Fibroblast of skin of abdomen (primary cell): ENCODE data around the gene TRIM28.

Source experiments
- DNase-seq: peaks from one replicate; pipeline ENCODE4 v3.0.0-alpha.2; 2013

Gene TRIM28

GRCh38 chr19:58579473-58580142 lies 35.7 kb downstream of the TRIM28 start:
- no peak for DNase-seq

GRCh38 chr19:58581227-58582141 lies 37.6 kb downstream of the TRIM28 start:
- peak; percentile 85 for DNase-seq

GRCh38 chr19:58582985-58583384 lies 39.1 kb downstream of the TRIM28 start:
- DNase-seq, result no peak

GRCh38 chr19:58584498-58585441 lies 40.9 kb downstream of the TRIM28 start:
- DNase-seq, result no peak

- DNase-seq, result no peak
Measured at GRCh38 chr19:58585442-58586132, 41.7 kb downstream of the TRIM28 start.

- no peak for DNase-seq
Measured at GRCh38 chr19:58586133-58586765, 42.4 kb downstream of the TRIM28 start.
